Activated CD8-positive, alpha-beta memory T cell treated with anti-CD3 and anti-CD28 coated beads for 36 hours (primary cell): ENCODE measurements around the gene INO80D. TPM values are rescaled to one million over a fixed set of nuclear protein-coding genes. Genes with fewer than 3 reads are reported as not detected.
"Not testable (repeated sequence)": the region's sequence is repeated elsewhere in the genome, so short reads cannot be mapped to it uniquely, and the experiment has no call there.

Experiments
- CTCF ChIA-PET: fragments of 350-600 bp; sonication (Branson Sonifier 250); formaldehyde crosslinking; loops from one replicate; lab custom pipeline; 2021; ENCODE audit warnings: antibody characterized with exemption; lab: Charles Lee
- POLR2A ChIA-PET: fragments of 350-600 bp; sonication (Branson Sonifier 250); formaldehyde crosslinking; loops from one replicate; lab custom pipeline; 2021; ENCODE audit warnings: antibody characterized with exemption; lab: Charles Lee
- total RNA-seq, 2 experiments: library from RNA; stranded (reverse); gene quantifications; one replicate each; pipeline ENCODE4 v1.2.3, GENCODE V29; 2021

Gene INO80D
- total RNA-seq, 2 experiments from 2014 or later: 18.5 to 19.2 TPM

GRCh38 chr2:205994344-205994743 lies 91.6 kb downstream of the INO80D start:
- POLR2A ChIA-PET: no interaction called here
- CTCF ChIA-PET: no interaction called here

GRCh38 chr2:205990104-205990503 lies 95.9 kb downstream of the INO80D start:
- ChIA-PET POLR2A (no interaction called here), CTCF (no interaction called here)

GRCh38 chr2:205989271-205990071 lies 96.5 kb downstream of the INO80D start:
- CTCF ChIA-PET: no interaction called here

DNA sequence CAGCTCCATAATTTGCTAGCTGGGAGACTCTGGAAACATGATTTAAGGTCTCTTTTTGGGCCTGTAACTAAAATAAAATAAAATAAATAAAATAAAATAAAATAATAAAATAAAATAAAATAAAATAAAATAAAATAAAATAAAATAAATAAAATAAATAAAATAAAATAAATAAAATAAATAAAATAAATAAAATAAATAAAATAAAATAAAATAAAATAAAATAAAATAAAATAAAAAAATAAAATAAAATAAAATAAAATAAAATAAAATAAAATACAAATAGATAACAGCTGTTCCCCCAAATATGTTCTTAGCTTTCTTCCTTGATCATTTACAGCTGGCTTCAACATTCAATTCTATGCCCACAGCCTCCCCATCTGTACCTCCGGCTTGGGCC lies 97.3 kb downstream of the INO80D start:
- POLR2A ChIA-PET, CTCF ChIA-PET: not testable (repeated sequence)

More at GRCh38 chr2:205989271-205990071, 96.5 kb downstream of the INO80D start:
- POLR2A ChIA-PET: no interaction called here

GRCh38 chr2:205988274-205988673 lies 97.7 kb downstream of the INO80D start:
- POLR2A ChIA-PET: no interaction called here

GRCh38 chr2:205986334-205986733 lies 99.6 kb downstream of the INO80D start:
- POLR2A ChIA-PET: not testable (repeated sequence)
- CTCF ChIA-PET: interaction anchor here (0.5 kb wide), 1 partner anchor 21 kb away, joined by 4 read pairs; no protein-coding TSS in a partner anchor

More at GRCh38 chr2:205988274-205988673, 97.7 kb downstream of the INO80D start:
- CTCF ChIA-PET: interaction anchor here (0.6 kb wide), 1 partner anchor 236 kb away, joined by 4 read pairs; no protein-coding TSS in a partner anchor

DNA sequence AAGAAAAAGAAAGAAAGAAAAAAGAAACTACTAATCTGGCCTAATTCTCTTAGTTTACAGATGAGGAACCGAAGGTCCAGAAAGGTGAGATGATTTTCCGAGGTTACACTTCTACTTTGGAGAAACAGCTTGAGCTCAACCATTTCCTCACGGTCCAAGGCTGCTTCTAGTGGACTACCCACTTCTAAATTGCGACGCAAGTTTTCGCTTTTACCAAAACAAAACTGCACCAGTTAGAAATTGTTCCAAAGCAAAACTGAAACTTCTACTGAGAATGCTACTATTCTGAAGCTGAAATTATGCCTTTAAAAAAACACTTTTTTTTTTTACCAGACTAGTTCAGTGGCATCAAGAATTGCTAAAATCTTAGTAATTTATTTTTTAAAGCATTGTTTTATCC lies 101.6 kb downstream of the INO80D start:
- ChIA-PET POLR2A (interaction anchor here (0.7 kb wide), 1 partner anchor 1523 kb away, joined by 5 read pairs; no protein-coding TSS in a partner anchor), CTCF (no interaction called here)

DNA sequence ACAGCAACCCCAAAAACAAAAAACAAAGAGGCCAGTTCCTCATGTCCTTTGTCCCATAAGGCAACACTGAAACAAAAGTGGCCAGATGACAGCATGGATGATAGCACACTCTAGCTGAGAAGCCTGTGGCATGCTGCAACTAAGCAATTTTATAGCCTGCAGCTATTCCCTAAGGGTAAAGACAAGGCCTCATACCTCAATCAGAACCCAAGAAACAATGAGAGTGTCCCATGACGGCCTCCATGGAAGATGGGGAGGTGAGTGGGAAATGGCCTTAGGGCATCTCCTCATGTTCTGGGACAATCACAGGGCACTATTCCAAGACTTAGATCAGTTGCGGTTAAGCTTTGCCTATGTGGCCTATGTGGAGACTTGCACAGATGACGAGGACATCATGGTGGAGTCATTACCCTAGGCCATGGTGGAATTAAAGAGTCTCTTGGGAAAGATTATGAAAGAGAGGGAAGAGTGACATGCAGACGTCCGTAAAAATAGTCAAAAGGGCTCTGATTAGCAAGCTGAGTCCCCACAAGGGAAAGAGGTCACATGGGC lies 103.1 kb downstream of the INO80D start:
- CTCF ChIA-PET: no interaction called here
- POLR2A ChIA-PET: no interaction called here

GRCh38 chr2:205978728-205979127 lies 107.2 kb downstream of the INO80D start:
- CTCF ChIA-PET, POLR2A ChIA-PET: not testable (repeated sequence)

- CTCF ChIA-PET, POLR2A ChIA-PET: not testable (repeated sequence)
These were observed 108.3 kb downstream of the INO80D start for GRCh38 chr2:205977699-205978098.

GRCh38 chr2:205976934-205977659 lies 108.9 kb downstream of the INO80D start:
- POLR2A ChIA-PET, CTCF ChIA-PET: not testable (repeated sequence)

GRCh38 chr2:205976120-205976814 lies 109.7 kb downstream of the INO80D start:
- ChIA-PET POLR2A (no interaction called here), CTCF (no interaction called here)

DNA sequence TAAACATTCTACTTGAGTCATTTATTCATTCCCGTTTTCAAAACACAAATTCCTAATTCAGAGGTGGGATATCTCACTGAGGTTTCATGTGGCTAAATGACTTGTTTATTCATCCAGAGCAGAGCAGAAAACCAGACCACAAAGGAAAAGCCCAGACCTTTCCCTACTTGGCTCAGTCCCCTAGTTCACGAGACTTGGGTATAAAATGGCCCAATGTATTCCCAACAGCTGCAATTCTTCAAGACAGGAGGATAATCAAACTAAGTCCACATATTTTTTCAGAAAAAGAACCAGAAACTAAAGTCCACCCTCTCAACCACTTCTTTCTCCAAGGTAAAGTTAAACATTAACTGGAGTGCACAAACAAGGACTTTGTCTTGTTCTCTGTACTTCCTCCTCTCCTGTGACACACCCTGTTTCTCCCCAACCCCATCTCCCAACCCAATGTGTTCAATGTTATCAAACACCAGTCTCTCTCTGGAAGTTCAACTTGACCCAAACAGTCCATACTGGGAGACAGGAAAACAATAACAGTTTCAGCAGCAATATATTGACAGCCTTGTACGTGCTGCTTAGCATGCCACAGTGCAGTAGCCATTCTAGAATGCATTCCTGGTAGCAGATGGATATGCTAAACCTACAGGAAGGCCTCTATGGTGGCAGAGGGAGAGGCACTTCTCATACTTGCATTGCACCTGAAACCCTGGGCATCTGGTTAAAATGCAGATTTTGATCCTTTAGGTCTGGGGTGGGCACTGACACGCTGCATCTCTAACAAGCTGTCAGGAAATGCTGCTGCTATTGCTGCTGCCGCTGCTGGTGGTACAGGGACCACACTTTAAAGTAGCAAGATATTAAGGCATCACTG lies 110.7 kb downstream of the INO80D start:
- ChIA-PET CTCF (no interaction called here), POLR2A (no interaction called here)

GRCh38 chr2:205972113-205972512 lies 113.9 kb downstream of the INO80D start:
- ChIA-PET POLR2A (interaction anchor here (0.6 kb wide), 1 partner anchor 58 kb away, joined by 3 read pairs; no protein-coding TSS in a partner anchor), CTCF (interaction anchor here (1.1 kb wide), 1 partner anchor 21 kb away, joined by 3 read pairs; no protein-coding TSS in a partner anchor)

DNA sequence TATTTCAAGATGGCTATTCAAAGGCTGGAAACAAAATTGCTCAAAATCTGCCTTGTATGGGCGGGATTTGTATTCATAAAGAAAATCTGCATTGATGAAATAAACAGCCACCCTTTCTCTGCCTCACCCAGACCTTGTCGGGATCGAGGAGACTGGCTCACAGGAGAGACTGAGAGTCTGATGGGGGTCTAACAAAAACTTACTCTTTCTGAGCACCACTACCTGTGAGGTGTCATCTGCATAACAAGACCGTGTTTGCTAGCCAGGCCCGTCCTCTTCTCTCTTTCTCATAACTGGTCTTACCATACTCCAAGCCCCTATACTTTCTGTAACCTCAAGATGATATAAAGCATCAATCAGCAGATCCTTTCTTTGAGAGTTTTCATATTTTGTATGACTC lies 115.6 kb downstream of the INO80D start:
- ChIA-PET CTCF (no interaction called here), POLR2A (no interaction called here)

DNA sequence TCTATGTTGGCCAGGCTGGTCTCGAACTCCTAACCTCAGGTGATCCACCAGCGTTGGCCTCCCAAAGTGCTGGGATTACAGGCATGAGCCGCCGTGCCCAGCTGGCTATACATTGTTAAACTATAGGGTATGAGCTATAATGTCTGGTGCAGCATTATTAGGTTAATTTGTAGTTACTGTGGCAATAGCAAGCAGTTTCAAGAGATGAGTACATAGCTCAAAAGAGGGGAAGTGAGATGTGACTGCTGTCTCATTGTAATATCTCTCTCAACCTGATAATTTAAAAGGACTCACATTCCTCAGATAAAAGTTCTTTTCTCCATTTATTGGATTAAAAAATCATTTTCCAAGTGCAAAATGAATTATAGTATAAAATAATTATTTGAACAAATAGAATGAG lies 116.4 kb downstream of the INO80D start:
- ChIA-PET POLR2A (no interaction called here), CTCF (no interaction called here)

- ChIA-PET CTCF (no interaction called here), POLR2A (no interaction called here)
These were observed 118.4 kb downstream of the INO80D start for GRCh38 chr2:205967391-205968075.

DNA sequence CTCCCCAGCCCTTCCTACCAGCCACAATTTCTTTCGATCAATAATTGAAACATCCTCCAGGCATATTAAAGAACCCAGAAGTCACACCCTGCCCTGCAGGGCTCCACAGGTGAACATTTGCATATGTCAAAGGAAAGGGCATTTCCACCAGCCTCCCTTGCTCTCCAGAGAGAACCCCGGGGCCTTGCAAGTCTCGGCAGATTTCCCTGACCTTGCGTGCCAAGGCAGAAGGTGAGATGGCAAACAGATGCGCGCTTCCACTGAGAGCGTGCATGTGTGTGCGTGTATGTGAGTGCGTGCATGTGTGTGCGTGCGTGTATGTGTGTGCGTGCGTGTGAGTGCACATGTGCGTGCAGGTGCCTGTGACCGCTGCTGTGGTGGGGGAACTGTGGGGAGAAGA lies 120.3 kb downstream of the INO80D start:
- ChIA-PET CTCF (no interaction called here), POLR2A (no interaction called here)
